Activated T-cell treated with anti-CD3 and anti-CD28 coated beads for 1 hour (primary cell): ENCODE results near the gene SMCO4.

Experiments
- DNase-seq: peaks from one replicate; pipeline ENCODE4 v3.0.0-alpha.2; 2020; ENCODE audit warnings: low read depth

The SMCO4 gene

DNA sequence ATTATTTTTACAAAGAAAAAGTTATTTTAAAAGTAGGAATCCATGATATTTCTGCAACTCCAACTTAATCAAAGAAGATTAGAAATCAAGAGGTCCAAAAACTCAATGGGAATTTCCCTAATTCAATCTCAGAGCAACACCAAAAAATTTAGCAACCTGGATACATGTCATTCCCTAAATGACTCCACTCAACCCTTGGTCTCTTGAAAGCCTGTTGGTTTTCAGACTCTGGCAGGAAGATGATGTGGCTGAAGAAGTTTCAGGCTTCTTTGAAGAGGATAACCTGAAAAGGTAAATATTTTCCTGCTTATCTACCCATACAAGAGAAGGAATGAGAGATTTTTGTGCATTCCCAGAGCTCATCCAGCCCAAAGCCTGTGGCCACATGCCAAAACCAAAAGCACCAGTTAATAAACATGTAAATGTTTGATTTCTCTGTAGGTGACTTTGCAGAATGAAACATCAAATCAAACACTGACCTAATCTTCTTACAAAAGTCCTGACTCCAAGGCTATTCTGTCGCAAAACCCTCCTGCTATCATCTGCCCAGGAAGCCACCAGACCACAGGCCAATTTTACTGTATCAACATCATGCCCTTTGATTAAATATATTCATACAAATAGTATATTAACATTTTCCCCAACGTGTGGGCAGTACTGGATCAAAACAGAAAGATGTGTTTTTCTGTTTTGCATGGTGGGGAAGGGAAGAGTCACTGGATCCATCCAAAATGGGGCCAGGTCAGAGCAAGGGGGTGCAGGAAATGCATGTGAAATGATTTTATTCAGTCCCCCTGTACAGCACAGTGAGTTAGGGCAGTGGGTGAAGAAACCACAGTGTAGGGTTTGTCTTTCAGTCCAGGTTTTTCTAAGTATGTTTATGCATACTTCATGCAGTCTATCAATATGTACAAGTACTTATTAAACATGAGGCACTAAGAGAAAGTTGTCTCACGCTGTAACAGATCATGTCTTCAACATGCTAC is 38.8 kb downstream of the SMCO4 start:
- no peak for DNase-seq

DNA sequence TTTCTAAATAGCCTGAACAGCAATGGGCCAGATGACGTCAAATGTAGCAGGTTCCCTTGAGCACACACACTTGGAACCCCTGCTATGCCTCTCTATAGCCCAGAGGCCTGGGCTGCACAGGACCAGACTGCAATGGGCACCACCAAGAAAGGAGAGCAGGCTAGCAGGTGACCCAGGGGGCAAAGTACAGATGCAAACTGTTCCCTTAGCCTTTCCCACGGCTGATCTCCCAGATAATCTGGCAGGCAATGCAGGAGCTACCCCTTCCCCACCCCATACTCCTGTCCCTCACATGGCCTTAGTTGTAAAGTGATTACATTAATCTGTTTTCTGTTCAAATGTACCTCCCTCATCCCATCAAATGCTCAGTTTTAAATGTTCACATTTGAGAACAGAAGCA is 41.3 kb downstream of the SMCO4 start:
- no peak for DNase-seq

DNA sequence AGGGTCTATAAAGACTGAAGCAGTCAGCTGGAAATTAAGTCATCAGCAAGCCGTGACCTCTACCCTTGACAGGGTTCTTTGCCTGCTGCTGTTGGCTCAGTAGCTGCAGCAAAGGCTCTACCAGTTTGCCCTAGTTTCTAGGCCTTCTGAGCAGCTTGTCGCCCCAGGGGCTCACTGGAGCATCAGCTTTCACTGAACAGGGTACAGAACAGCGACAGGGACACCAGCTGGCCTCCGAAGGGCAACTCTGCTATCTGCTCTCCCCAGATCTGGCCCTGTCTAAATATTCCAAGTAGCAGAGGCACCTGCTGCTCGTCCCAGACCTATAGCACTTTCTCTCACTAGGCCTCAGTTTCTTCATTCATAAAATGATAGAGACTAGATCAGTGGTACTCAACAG is 42.4 kb downstream of the SMCO4 start:
- no peak for DNase-seq

DNA sequence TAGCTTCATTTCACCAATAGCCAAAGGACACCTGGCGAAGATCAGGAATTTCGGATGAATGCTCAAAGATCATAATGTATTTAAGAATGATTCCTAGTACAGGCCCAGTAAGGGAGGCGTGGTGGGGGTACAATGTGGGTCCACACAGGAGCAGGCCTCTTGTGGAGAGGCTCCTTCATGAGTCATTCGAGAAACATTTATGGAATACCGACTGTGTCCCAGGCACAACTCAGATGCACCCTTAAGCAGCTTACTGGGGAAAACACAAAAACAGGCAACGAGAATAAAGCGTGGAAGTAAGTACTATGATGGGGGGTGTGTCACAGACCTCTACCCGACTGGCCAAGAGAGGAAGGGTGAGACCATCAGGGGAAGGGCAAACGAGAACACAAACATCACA is 44.5 kb downstream of the SMCO4 start:
- DNase-seq, result no peak

DNA sequence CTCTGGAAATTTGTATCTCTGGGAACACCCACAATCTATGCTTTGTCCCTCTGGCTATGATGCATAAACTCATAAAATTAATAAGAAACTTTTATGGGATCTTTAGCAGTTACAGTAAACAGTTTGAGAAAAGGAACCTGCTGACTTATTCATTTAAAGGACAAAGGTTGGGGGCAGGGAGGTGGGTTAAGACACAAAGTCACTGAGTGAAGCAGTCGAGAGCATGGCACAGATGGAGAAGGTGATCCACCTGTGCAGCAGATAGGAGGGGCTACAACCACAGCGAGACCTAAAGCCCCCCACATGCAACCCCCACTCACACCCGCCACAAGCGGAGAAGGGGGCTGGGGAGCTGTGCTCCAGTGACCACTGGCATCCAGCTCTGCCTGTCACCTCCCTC is 45.0 kb downstream of the SMCO4 start:
- no peak for DNase-seq

DNA sequence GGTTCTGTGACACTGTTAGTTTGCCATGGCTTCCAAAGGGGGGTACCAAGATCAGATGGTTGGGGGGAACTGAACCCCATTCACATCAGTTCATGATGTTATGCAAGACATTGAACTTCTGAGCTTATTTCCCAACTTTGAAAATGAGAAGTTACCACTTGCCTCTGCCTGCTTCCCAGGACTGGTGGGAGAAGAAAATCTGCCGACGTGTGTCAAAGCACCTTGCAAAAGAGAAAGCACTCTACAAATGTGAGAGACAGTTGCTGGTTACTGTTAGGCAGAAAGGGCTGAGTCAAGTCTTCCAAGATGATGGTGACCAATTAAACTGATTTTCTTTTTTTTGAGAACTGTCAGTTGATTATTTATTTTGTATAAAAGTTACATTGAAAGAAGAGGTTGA is 45.6 kb downstream of the SMCO4 start:
- DNase-seq, result no peak

DNA sequence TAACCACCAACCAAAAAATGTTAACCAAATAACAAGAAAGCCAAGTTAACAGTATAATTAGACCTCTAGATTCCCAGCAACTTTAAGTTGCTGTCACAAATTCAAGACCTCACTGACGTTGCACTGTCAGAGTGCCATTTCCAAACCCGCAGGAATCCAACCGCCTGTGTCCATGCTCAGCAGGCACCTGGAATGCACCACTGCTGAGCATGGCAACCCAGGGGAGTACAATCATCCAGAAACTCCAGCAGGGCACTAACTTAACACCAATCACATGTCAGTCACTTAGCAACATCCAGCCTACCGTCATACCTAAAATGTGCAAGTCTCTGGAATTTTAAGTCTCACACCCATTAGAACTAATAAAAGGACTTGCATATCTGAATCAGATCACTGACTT is 48.8 kb downstream of the SMCO4 start:
- no peak for DNase-seq

DNA sequence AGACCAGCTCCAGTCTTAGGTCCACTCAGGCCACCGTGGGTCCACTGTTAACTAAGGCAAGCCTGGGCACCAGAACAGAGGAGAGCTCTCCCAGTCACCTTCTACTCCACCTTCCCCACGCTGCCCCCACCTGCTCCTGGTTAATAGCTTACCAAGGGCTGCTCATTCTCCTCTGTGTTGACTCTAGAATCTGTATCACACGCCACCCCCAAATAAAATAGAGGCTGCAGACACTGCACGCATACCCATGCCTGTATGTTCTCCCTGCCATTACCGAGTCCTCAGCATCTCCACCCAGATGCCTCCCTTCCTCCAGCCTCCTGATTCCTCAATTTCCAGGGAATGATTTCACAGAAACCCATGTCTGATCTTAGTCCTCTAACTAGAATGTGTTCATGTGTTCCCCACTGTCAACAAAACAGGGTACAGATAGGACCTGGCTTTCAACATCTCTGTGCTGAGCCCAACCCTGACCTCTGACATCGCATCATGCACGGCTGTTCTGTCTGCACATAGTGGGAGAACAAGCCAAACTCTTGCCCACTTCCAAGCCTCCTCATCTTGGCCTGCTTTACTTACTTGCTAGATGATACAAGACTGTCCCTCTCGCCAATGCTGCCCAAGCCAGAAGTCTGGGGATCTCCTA is 49.8 kb downstream of the SMCO4 start:
- no peak for DNase-seq

DNA sequence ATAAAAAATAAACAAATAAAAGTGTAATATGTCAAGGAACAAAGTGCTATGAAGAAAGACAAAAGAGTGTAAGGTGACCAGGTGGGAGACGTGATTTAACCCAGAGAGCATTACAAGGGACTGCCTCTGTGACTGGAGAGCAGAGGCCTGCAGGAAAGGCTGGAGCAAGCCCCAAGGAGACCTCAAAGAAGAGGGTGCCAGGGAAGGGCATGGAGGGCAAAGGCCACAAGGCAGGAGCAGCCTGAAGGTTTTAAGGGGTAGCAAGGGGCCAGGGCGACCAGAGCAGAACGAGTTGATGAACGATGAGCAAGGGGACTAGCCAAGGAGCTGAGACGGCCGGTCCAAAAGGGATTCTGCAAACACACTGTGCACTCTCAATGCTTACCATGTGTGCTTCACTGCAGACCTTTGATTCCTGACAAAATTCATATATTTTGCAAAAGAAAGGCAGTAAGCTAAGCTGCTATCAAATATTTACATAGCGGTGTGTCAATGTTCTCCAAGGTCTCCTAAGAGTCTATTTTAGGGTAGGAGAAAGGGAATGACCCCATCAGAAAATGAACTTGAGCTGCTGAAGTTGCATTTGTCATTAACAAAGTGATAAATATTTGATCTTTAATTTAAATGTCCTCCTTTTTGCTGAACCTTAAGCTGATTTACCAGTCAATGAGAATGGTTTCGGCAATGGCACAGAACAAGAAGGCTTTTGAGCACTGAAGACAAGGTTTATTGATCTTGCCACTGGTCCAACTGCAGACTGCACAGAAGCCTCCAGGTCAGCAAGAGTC is 50.5 kb downstream of the SMCO4 start:
- DNase-seq, result no peak

DNA sequence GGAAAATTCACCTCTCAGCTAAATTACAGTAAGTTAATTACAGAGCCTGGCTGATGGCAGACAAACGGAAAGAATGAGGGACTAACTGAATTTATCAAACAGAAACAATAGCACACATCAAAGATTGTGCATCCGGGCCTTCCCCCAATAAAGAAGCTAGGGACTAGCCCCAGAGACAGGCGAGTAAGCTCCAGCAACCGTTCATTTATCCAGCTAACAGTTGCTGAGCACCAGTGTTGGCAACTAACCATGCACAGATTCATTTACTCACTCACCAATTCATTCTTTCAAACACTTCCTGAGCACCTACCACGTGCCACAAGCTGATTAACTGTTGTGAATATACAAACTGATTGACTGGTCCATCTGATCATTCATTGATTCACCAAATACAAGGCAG is 51.2 kb downstream of the SMCO4 start:
- DNase-seq, result no peak

DNA sequence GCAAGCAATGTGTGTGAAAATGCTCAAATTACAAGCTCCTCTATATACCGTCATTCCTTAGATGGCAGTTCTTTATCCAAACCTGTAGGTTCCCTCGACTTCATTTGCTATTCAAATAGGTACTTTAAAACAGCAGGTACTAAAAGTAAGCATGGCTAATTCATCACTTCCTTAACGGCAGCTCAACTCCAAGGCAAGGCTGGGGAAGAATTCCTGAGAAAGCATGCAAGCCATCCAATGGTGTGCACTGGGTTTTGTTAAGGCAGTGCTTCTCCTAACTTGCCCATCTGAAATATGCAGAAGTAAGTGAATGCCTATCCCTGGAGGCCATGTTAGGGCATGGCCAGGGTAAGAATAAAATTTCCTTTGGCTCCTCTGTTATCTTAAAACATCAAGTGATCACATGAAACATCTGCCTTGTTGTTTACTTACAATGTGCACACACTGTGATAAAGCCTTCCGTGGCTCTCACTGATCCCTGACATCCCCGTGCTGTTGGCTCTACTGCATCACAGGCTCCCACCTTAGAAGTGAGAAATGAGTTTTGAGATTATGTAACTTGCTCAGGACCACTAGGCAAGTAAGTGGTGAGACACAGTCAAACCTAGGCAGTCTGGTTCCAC is 52.1 kb downstream of the SMCO4 start:
- no peak for DNase-seq

DNA sequence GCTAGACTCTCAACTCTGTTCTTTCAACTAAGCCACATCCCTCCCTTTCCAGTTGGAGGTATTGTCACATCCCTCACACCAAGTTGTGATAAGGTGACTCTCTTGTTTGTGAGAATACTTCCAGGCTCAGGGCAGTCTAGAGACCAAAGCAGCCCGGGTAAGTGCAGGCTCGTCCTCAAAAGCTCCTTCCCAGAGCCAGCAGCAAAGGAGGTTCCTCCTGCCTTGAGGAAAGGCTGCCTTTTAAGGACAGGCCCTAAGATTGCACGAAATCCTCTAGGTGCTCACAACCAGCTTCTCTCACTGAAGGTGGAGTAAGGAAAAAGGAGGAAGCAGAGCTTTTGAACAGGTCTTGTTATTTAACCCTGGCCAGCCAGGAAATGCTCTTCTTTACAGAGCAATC is 53.4 kb downstream of the SMCO4 start:
- DNase-seq, result no peak

DNA sequence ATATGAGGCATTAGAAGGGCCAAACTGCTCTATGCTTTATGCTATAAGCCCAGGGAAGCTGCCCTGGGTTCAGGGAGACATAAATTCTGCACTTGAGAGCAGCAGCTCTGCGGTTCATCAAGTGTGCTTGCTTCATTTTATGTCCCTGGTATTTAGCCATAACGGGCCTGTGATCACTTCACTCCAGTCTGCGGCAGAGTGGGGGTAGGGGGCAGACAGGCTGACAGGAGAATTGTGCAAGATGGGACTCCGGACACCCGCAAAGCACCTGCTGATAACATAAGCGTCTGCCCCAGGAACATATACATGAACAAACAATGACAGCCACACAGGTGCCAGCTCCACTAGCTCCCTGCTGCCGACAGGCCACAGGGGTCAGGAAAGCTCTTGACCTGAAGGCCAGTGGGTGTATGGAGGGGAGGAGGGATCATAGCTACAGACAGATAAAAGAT is 56.1 kb downstream of the SMCO4 start:
- no peak for DNase-seq

DNA sequence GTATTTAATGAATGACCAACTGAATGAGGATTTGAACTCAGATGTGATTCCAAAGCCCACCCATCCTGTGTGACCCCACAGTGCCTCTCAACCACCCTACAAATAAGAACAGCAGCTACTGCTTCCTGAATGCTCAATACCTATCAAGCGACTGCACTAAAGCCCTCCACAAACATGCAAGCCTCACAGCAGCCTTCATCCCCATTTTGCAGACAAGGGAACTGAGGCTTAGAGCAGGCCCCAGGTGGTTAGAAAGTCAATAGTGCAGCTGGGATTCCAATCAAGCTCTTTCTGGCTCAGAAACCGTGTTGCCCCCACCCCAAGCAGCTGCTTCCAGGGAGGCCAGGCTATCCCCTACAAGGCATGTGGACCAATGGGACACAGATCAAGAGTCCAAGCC is 57.2 kb downstream of the SMCO4 start:
- no peak for DNase-seq

DNA sequence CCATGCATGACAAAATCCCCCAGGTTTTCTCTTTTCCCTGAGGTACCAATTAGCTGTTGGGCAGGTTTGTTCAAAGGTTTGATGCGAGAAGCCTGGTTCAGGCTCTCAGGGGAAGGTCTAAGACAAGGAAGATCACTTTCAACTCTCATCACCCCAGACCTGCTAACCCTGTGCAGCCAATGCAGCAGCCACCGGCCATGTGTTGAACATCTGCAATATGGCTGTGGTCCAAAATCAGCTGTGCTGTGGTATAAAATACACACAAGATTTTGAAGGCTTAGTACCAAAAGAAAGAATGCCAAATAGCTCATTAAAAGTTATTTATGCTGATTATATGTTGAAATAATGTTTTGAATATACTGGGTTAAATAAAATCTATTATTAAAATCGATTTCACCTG is 58.5 kb downstream of the SMCO4 start:
- DNase-seq, result no peak

DNA sequence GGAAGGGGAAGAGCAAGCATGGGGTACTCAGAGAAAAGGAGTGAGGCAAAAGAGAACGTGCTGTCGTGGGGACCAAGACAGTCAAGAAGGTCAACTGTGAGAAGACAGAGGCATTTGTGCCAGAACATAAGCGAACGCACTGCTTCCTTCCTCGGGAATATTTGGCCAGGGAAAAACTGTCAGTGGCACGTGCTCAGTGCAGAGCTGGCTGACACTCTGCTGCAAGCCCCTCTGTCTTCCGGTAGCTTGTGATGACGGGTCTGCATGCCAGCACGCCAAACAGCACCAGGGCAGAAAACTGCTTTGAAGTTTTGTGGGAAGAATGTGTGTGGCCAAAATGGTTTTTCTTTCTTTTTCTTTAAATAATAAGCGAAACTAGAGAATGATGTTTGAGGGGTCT is 60.6 kb downstream of the SMCO4 start:
- no peak for DNase-seq

DNA sequence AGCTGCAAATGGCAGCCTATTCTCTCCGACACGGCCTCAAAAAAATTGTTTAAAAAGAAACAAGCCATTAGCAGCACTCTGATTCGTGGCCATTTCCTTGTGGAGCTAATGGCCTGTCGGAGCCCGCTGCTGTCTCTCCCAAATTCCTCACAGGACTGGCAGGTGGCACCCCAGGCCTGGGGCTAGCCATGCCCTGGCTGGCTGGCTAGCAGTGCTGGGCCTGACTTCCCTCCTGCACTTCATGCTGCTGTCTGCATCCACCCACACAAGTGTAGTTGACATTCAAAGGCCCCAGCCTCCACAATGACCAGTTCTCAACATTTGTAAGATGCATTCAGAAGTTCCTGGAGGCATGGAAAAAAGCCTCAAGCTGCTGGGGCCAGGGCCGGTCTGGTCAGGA is 61.5 kb downstream of the SMCO4 start:
- no peak for DNase-seq

DNA sequence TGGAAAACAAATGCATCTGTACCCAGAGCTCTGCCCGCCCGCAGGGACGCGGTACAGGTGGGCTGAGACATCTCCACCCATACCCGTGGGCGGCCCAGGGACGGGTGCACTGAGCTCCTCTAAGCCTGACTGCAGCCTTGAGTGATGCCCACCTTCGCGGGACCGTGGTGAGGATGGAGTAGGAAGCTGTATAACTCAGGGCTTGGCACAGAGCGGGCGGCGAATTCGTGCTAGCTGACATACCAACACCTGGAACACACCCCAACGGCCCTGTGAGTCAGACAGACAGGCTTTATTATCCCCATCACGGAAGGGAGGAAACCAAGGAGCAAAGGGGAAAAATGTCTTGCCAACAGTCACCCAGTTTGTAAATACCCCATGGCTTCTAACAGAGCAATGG is 61.9 kb downstream of the SMCO4 start:
- no peak for DNase-seq

DNA sequence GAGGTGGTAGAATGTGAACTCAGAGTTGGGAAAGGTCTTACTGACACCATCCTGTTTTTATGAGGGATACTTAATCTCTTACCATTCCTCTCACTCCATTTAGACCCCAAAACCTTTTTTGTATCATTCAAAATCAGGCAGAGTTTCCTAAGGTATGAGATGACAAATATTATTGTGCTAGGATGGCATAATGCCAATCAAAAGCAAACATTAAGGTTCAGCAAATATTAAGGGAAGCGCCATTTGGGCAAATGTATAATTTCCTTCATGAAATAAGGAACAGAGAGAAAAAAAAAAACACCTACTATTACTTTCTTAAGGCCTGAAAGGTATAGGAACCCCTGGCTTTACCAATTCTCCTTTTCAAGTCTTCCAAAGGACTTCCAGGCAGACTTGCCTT is 62.4 kb downstream of the SMCO4 start:
- DNase-seq, result no peak

DNA sequence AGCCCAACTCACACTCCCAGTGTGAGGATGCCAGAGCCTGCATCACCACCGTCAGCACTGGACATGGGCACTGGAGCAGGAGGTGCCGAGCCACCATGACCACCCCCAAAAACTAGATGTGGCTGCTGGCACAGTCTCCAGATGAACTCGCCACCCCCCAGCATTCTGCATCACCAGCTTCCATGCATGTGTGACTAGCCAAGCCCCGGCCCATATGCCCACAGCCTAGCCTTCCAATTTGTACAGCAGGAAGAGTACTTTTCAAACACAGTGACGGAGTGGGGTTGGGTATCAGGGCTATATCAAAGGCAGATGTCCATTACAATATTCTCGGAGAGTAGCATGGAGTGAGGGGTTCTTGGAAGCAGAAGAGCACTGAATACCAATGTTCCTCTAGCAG is 62.9 kb downstream of the SMCO4 start:
- no peak for DNase-seq

DNA sequence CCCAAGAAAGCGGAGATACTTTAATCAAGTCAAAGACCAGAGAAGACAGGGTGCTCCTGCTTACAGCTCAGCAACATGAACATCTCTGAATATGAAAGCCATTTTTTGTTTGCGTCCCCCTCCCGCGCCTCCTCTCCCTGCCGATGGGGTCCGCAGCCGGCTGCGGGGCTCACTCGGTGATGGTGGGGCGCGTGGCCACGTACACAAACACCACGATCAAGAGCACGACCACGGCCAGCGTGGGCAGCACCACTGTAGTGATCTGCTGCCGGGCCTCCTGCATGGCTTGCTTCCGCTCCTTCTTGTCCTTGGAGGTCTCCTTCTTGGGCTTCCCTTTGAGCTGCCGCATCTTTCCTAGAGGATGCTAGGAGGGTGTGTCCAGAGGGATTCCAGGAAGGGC is 64.3 kb downstream of the SMCO4 start:
- DNase-seq, result no peak

DNA sequence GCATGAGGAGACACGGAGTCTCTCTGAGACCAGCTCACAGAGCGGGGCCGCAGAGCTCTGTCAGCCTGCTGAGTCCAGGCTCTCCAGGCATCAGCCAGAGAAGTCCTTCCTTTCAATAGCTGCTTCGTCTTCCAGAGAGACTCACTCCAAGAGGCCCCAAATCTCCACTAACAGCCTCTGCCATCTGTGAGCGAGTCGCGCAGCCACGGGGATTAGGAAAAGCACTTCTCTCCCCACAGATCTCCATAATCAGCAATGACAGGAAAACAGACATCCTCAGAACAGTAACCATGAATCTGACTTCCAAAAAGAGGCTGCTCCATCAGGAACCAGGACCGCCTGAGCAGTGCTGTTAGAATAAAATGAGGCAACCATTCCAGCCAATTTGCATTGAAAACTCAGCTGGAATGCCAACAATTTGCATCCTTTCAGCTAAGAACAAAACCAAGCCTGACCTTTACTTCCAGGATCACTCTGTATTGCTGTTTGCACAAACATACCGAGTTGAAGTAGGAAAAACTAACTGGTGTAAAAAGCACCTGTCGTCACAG is 65.4 kb downstream of the SMCO4 start:
- no peak for DNase-seq
